Cardiac fibroblast (primary cell): ENCODE results near the gene ARHGAP6.
A peak's percentile ranks its signal among the peaks of the same experiment; 100 is the strongest.

Experiments used
- DNase-seq, 2 donors: peaks; one replicate each; pipeline versions ENCODE4 v3.0.0 to v3.0.0-alpha.2; 2010; ENCODE audit warnings: low read depth in 2 of 2
- H3K4me3 ChIP-seq, 2 donors: replicated peaks in 1 of 2; 1 replicate in 1 of 2; 2 replicates in 1 of 2; pipeline ENCODE4 v1.5.1; 2011; ENCODE audit warnings: low read depth in 2 of 2, low read length in 2 of 2, mild to moderate bottlenecking in 2 of 2, moderate library complexity in 1 of 2
- TF ChIP-seq, protein P1 (sequence below): IDR thresholded peaks from one replicate; pipeline ENCODE4 v1.5.1; 2011; ENCODE audit warnings: low read depth, mild to moderate bottlenecking, low read length, inconsistent platforms

ARHGAP6 gene

DNA sequence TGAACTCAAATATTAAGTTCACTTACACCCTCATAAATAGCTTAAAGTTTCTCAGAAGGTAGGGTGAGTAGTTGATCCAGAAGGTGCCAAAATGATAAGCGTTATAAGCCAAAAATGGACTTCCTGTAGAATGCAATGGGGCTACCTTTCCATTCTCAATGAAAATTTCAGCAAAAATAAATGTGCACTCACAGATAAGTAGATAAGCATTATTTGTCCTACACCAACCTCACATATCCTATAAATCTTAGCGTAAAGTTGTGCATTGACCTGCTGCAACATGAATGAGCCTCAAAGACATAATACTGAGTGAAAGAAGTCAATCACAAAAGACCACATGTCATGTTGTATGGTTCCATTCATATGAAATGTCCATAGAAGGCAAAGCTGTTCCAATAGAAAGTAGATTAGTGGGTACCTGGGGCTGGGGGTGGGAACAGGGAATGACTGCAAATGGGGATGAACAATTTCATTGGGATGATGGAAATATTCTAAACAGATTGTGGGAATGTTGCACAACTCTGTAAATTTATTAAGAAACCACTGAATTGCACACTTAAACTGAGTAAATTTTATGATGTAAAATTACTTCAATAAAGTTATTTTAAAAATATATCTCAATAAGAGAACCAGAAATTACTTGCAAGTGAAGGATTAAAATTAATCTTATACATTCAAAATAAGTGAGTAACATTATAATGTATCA is 271.6 kb downstream of the ARHGAP6 start:
- no peak overlapping the region for H3K4me3 ChIP-seq
- TF ChIP-seq, protein P1, sequence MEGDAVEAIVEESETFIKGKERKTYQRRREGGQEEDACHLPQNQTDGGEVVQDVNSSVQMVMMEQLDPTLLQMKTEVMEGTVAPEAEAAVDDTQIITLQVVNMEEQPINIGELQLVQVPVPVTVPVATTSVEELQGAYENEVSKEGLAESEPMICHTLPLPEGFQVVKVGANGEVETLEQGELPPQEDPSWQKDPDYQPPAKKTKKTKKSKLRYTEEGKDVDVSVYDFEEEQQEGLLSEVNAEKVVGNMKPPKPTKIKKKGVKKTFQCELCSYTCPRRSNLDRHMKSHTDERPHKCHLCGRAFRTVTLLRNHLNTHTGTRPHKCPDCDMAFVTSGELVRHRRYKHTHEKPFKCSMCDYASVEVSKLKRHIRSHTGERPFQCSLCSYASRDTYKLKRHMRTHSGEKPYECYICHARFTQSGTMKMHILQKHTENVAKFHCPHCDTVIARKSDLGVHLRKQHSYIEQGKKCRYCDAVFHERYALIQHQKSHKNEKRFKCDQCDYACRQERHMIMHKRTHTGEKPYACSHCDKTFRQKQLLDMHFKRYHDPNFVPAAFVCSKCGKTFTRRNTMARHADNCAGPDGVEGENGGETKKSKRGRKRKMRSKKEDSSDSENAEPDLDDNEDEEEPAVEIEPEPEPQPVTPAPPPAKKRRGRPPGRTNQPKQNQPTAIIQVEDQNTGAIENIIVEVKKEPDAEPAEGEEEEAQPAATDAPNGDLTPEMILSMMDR, result no peak
- DNase-seq, result no peak

DNA sequence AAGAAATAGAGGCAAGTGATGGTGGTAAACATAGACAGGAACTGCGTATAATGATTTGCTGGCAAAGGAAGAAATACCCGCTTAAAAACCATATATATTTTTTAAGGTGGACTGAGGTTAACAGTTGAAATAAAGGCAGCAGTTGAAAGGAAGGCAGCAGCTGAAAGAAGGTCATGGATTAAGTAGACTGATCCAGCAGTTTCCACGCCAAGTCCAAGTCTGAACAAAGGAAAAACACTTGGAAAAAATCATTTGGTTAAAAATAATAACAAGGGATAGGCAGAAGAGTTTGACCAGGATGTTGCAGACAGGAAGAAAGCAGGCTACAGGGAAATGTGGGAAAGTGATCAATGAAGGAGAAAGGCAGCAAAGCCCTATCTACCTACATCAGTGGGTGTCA is 278.9 kb downstream of the ARHGAP6 start:
- TF ChIP-seq, protein P1, result no peak
- H3K4me3 ChIP-seq, result no peak overlapping the region
- DNase-seq, result no peak

DNA sequence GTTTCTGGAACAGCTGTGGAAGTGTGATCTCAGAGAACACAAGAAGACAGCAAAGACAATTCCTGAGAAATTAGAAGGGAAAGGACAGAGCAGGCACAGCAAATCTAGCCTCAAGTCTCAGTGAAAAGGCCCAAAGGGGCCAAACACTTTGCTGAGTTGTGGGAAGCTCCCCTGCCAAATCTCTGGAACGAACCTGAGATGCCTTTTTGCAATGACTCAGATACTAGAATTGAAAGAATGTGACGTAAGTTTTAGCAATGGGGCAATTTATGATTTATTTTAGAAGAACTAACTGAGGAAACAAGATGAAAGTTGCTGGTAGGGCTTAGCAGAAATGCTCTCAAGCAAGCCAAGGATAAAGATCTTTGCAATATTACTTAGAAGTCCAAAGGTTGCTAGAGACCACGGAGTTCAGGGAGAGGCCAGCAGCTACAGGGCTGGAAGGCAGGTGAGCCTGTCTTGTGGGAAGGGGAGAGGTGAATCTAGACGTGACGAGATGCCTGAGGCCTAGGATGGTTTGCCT is 279.7 kb downstream of the ARHGAP6 start:
- TF ChIP-seq, protein P1, result no peak
- DNase-seq, result peak; percentile 74 to 82
- H3K4me3 ChIP-seq, result no peak overlapping the region

DNA sequence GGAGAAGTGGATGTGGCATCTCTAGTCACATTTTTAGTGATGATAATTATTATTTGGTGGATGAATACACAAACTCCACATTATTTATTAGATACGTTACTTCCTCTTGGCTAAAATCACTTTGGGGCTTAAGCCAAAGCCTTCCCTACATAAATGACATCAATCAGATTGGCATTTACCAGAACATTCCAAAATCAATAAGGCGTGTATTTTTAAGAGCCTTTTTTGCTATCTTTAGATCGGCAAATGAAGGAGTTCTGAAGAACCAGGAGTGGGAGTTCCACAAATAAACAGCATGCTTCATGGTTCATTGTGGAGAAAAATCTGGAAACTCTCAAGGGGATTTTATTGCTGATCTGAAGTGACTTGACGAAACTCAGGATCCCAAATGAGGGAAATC is 282.8 kb downstream of the ARHGAP6 start:
- TF ChIP-seq, protein P1, result no peak
- DNase-seq, result peak in 1 of 2 donors; percentile 32
- H3K4me3 ChIP-seq, result no peak overlapping the region

DNA sequence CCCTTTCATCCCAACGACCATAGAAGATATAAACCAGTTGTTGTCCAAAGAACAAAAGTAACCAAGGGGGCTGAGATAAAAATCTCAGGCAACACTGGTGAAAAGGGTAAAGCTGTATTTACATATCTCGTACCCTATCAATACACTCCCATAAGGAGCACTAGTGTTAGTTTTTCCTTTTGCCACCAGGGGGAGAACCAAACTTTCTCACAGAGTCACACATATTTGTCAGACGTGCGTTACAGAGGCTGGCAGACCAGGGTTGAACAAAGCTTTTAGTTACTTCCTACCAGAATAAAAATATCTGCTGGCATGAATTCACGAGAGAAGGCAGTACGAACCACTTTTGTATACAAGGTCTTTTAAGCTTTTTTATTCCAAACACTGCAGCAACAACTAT is 284.3 kb downstream of the ARHGAP6 start:
- H3K4me3 ChIP-seq, result no peak overlapping the region
- DNase-seq, result peak; percentile 79 to 81
- TF ChIP-seq, protein P1, result peak; percentile 57

DNA sequence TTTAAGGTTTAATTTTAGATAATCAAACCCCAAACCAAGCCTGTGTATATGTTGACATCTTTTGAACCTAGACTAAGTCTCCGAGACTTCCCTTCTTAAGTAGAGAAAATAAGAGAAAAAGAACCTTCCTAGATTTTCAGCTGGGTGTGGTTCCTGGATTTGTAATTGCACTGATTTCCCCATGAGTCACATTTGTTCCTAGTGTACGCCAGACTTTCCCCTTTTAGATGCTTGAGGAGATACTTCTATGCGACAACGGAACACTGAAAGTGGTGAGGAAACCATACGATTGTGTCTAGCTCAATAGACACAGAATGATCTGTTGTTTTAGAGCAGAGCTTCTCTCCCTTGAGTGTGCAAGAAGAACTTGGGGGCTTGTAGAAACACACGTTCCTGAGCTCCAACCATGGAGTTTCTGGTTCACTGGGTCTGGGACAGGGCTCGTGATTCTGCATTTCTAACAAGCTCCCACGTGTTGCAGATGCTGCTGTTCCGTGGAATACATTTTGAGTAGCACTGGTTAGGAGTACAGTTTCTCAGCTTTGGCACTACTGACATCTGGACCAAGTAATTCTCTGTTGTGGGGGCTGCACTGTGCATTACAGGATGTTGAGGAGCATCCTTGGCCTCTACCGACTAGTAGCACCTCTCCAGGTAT is 285.4 kb downstream of the ARHGAP6 start:
- peak; percentile 25 to 67 for DNase-seq
- TF ChIP-seq, protein P1, result no peak

More for the DNA sequence above, 285.4 kb downstream of the ARHGAP6 start:
- H3K4me3 ChIP-seq, result no peak overlapping the region
